ENCODE measurements around the gene THSD7A. TPM values are rescaled to one million over a fixed set of nuclear protein-coding genes. Genes with fewer than 3 reads are reported as not detected.

Gene THSD7A
- total RNA-seq, 4 donors from 2014 or later, result 0.30 to 2.6 (median 1.4) TPM

- no peak for DNase-seq (ENCODE audit: low spot score in 2 of 2)
- intact Hi-C loops (cut with DNase I; ENCODE audit: low total_unique reads), result loop anchor here (10.0 kb wide), 1 partner anchor 1065 kb away; no protein-coding TSS in a partner anchor
- 51 to 59% methylated on average over 2 of the region's 2 CpGs for WGBS, 2 donors
- TF ChIP-seq POLR2A (IDR thresholded peaks at IDR 0.05) (no peak), CTCF (IDR thresholded peaks at IDR 0.05) (no peak)
- no peak overlapping the region for H3K4me3 ChIP-seq (ENCODE audit: low read depth, poor library complexity, severe bottlenecking)
Observed at GRCh38 chr7:11430112-11430511, 401.9 kb downstream of the THSD7A start.

- 86 to 88% methylated on average over 6 of the region's 6 CpGs for WGBS, 2 donors
- no peak for DNase-seq (ENCODE audit: low spot score in 2 of 2)
- no peak for TF ChIP-seq POLR2A (IDR thresholded peaks at IDR 0.05)
- no peak for TF ChIP-seq CTCF (IDR thresholded peaks at IDR 0.05)
- H3K4me3 ChIP-seq (ENCODE audit: low read depth, poor library complexity, severe bottlenecking), result no peak overlapping the region
- intact Hi-C loops (cut with DNase I; ENCODE audit: low total_unique reads), result no loop called here
Observed at GRCh38 chr7:11428877-11429581, 403.0 kb downstream of the THSD7A start.

GRCh38 chr7:11427686-11428273 is 404.2 kb downstream of the THSD7A start:
- no peak for DNase-seq (ENCODE audit: low spot score in 2 of 2)
- TF ChIP-seq CTCF (IDR thresholded peaks at IDR 0.05), result no peak
- TF ChIP-seq POLR2A (IDR thresholded peaks at IDR 0.05), result no peak
- WGBS, 2 donors, result 0% methylated on average over 1 of the region's 1 CpG
- intact Hi-C loops (cut with DNase I; ENCODE audit: low total_unique reads), result no loop called here
- H3K4me3 ChIP-seq (ENCODE audit: low read depth, poor library complexity, severe bottlenecking), result no peak overlapping the region

GRCh38 chr7:11424006-11424405 is 408.0 kb downstream of the THSD7A start:
- 96% methylated on average over 2 of the region's 2 CpGs for WGBS, 2 donors
- no peak overlapping the region for H3K4me3 ChIP-seq (ENCODE audit: low read depth, poor library complexity, severe bottlenecking)
- intact Hi-C loops (cut with DNase I; ENCODE audit: low total_unique reads), result no loop called here
- no peak for TF ChIP-seq POLR2A (IDR thresholded peaks at IDR 0.05)
- no peak for TF ChIP-seq CTCF (IDR thresholded peaks at IDR 0.05)
- no peak for DNase-seq (ENCODE audit: low spot score in 2 of 2)

- intact Hi-C loops (cut with DNase I; ENCODE audit: low total_unique reads), result no loop called here
- 9 to 29% methylated on average over 1 of the region's 1 CpG for WGBS, 2 donors
- no peak overlapping the region for H3K4me3 ChIP-seq (ENCODE audit: low read depth, poor library complexity, severe bottlenecking)
- no peak for DNase-seq (ENCODE audit: low spot score in 2 of 2)
- TF ChIP-seq CTCF (IDR thresholded peaks at IDR 0.05) (no peak), POLR2A (IDR thresholded peaks at IDR 0.05) (no peak)
Observed at GRCh38 chr7:11420049-11420448, 411.9 kb downstream of the THSD7A start.

Measured in lower leg skin (tissue), 4 donors.